Stomach (tissue), 4 donors: ENCODE measurements around the gene EED.

Source experiments
- CTCF ChIP-seq, 7 experiments: fragments of 450-650 bp in 4 of 7; fragments of 200-600 bp in 3 of 7; sonication (generic) in 3 of 7; IDR thresholded peaks; one replicate each; pipeline ENCODE4 v1.5.1; 2016 to 2019; ENCODE audit warnings: antibody characterized with exemption in 7 of 7, control low read depth in 2 of 7, mild to moderate bottlenecking in 1 of 7
- EP300 ChIP-seq: sonication (generic); formaldehyde crosslinking; IDR thresholded peaks from one replicate; pipeline ENCODE4 v1.6.1; 2017; ENCODE audit warnings: antibody characterized with exemption
- POLR2A ChIP-seq, 4 donors: fragments of 450-650 bp; IDR thresholded peaks; one replicate each; pipeline ENCODE4 v1.6.1; 2016; ENCODE audit warnings: antibody characterized with exemption in 4 of 4, control low read depth in 2 of 4, mild to moderate bottlenecking in 1 of 4, moderate library complexity in 1 of 4

GRCh38 chr11:86279747-86280146 lies 35.2 kb downstream of the EED start:
- no peak for TF ChIP-seq CTCF (IDR thresholded peaks at IDR 0.05)
- no peak for TF ChIP-seq EP300
- no peak for TF ChIP-seq POLR2A (IDR thresholded peaks at IDR 0.05)
